GM23338 (cell line): ENCODE results near the gene SPINK6. TPM values are rescaled to one million over a fixed set of nuclear protein-coding genes. Genes with fewer than 3 reads are reported as not detected.

Experiments used
- ATAC-seq: fragments of 200-7000 bp; cut with Tn5 transposase; 3 replicates; pipeline ENCODE4 v1.9.1; 2020
- DNase-seq: peaks from one replicate; pipeline ENCODE4 v3.0.0-alpha.2; 2015; ENCODE audit warnings: low spot score
- H2AFZ ChIP-seq: fragments of 200-600 bp; sonication (generic); 2 replicates; pipeline ENCODE4 v1.8.0; 2016; ENCODE audit warnings: antibody characterized with exemption, mild to moderate bottlenecking, moderate library complexity
- H3F3A ChIP-seq: fragments of 200-600 bp; sonication (generic); replicated peaks from 2 replicates; pipeline ENCODE4 v1.8.0; 2017; ENCODE audit warnings: antibody characterized with exemption, mixed run types, low read depth
- H3K27ac ChIP-seq: fragments of 200-600 bp; sonication (generic); 2 replicates; pipeline ENCODE4 v1.6.1; 2016; ENCODE audit warnings: low read depth
- H3K27me3 ChIP-seq: fragments of 200-600 bp; sonication (generic); 2 replicates; pipeline ENCODE4 v1.8.0; 2016; ENCODE audit warnings: mild to moderate bottlenecking, mixed run types, moderate library complexity; ENCODE audit not compliant: insufficient read depth
- H3K36me3 ChIP-seq: fragments of 200-600 bp; sonication (generic); 2 replicates; pipeline ENCODE4 v1.8.0; 2016; ENCODE audit warnings: mild to moderate bottlenecking; ENCODE audit not compliant: insufficient read depth
- H3K4me1 ChIP-seq: fragments of 200-600 bp; sonication (generic); 2 replicates; pipeline ENCODE4 v1.8.0; 2016; ENCODE audit warnings: mild to moderate bottlenecking, moderate library complexity; ENCODE audit not compliant: insufficient read depth
- H3K4me2 ChIP-seq: fragments of 200-600 bp; sonication (generic); 2 replicates; pipeline ENCODE4 v1.7.1; 2017; ENCODE audit warnings: mixed run types
- H3K4me3 ChIP-seq: fragments of 200-600 bp; sonication (generic); 2 replicates; pipeline ENCODE4 v1.6.1; 2016; ENCODE audit warnings: mixed run types
- H3K79me2 ChIP-seq: fragments of 200-600 bp; sonication (generic); replicated peaks from 2 replicates; pipeline ENCODE4 v1.8.0; 2017; ENCODE audit warnings: mild to moderate bottlenecking; ENCODE audit not compliant: insufficient read depth
- H3K9me2 ChIP-seq: fragments of 200-600 bp; sonication (generic); 2 replicates; pipeline ENCODE4 v1.8.0; 2017; ENCODE audit not compliant: insufficient read depth
- H4K20me1 ChIP-seq: fragments of 200-600 bp; sonication (generic); replicated peaks from 2 replicates; pipeline ENCODE4 v1.8.0; 2017; ENCODE audit warnings: mild to moderate bottlenecking; ENCODE audit not compliant: insufficient read depth
- H3K27ac Mint-ChIP-seq: 2 replicates; pipeline ENCODE4 v1.8.0; 2020; ENCODE audit warnings: inconsistent platforms, mild to moderate bottlenecking, moderate library complexity, mixed read lengths
- H3K27me3 Mint-ChIP-seq: 3 replicates; pipeline ENCODE4 v1.8.0; 2022; ENCODE audit warnings: low read depth, mild to moderate bottlenecking, moderate library complexity, mixed read lengths, inconsistent platforms; ENCODE audit not compliant: insufficient read depth, poor library complexity
- H3K36me3 Mint-ChIP-seq: 3 replicates; pipeline ENCODE4 v1.8.0; 2021; ENCODE audit warnings: low read depth, mild to moderate bottlenecking, inconsistent platforms, moderate library complexity, mixed read lengths
- H3K4me1 Mint-ChIP-seq: 3 replicates; pipeline ENCODE4 v1.8.0; 2020; ENCODE audit warnings: mild to moderate bottlenecking, inconsistent platforms, mixed read lengths
- H3K4me3 Mint-ChIP-seq: 3 replicates; pipeline ENCODE4 v1.8.0; 2021; ENCODE audit warnings: moderate library complexity, mild to moderate bottlenecking, inconsistent platforms, mixed read lengths
- H3K9me3 Mint-ChIP-seq: 3 replicates; pipeline ENCODE4 v1.8.0; 2020; ENCODE audit warnings: moderate library complexity, mild to moderate bottlenecking, inconsistent platforms, mixed read lengths
- CREB1 ChIP-seq: fragments of 250-450 bp; sonication (Bioruptor Pico); IDR thresholded peaks from 2 replicates; pipeline ENCODE4 v1.5.0; 2020; ENCODE audit warnings: low read depth, mild to moderate bottlenecking, moderate library complexity
- CTCF ChIP-seq, 2 experiments: fragments of 200-600 bp in 1 of 2; sonication (generic) in 1 of 2; conservative IDR thresholded peaks; 2 replicates each; pipeline versions ENCODE4 v1.5.1 to v1.6.1; 2016 to 2017; ENCODE audit warnings: antibody characterized with exemption in 2 of 2, low read depth in 2 of 2, mild to moderate bottlenecking in 2 of 2, moderate library complexity in 1 of 2
- POLR2AphosphoS5 ChIP-seq: IDR thresholded peaks from 2 replicates; pipeline ENCODE4 v1.6.1; 2016; ENCODE audit warnings: antibody characterized with exemption, low read depth
- REST ChIP-seq: IDR thresholded peaks from one replicate; pipeline ENCODE4 v1.6.1; 2018; ENCODE audit warnings: antibody characterized with exemption; ENCODE audit not compliant: unreplicated experiment
- ZNF114 ChIP-seq: fragments of 250-450 bp; sonication (Bioruptor Pico); IDR thresholded peaks from 2 replicates; pipeline ENCODE4 v1.5.0; 2020; ENCODE audit warnings: mild to moderate bottlenecking, moderate library complexity
- ZNF331 ChIP-seq: fragments of 250-450 bp; sonication (Bioruptor Pico); IDR thresholded peaks from 2 replicates; pipeline ENCODE4 v1.5.0; 2020; ENCODE audit warnings: low read depth, mild to moderate bottlenecking, moderate library complexity
- polyA plus RNA-seq: library from polyadenylated mRNA; unstranded; fragments of >200 nt; fragmentation: Nextera tagmentation; extraction: Ambion mirVana; gene quantifications from 2 replicates; pipeline ENCODE4 v1.2.1, GENCODE V29; 2016
- total RNA-seq: library from RNA; depleted of rRNA; stranded (reverse); fragments of >200 nt; shearing (Covaris generic); gene quantifications from 2 replicates; pipeline ENCODE4 v1.2.3, GENCODE V29; 2014
- TF ChIP-seq, protein P1 (sequence below): IDR thresholded peaks from 2 replicates; pipeline ENCODE4 v1.6.1; 2016; ENCODE audit warnings: antibody characterized with exemption

The SPINK6 gene
- total and polyA plus RNA-seq, 2 experiments from 2014 or later: 0.53 TPM; not detected in 1

GRCh38 chr5:148191010-148191409, 11.8 kb upstream of the SPINK6 start (continued):
- TF ChIP-seq CTCF (conservative IDR thresholded peaks at IDR 0.05; ENCODE audit: low read depth in 2 of 2) (no peak), POLR2AphosphoS5 (no peak), REST (no peak), ZNF114 (CRISPR knock-in tag) (no peak)
- TF ChIP-seq, protein P1, sequence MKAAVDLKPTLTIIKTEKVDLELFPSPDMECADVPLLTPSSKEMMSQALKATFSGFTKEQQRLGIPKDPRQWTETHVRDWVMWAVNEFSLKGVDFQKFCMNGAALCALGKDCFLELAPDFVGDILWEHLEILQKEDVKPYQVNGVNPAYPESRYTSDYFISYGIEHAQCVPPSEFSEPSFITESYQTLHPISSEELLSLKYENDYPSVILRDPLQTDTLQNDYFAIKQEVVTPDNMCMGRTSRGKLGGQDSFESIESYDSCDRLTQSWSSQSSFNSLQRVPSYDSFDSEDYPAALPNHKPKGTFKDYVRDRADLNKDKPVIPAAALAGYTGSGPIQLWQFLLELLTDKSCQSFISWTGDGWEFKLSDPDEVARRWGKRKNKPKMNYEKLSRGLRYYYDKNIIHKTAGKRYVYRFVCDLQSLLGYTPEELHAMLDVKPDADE: no peak

- H3K36me3 Mint-ChIP-seq: no peaks in the 10 kb centered on the region
- Histone ChIP-seq H3K79me2 (no peaks in the 10 kb centered on the region), H3K27ac (no peak overlapping the region), H2AFZ (no peak overlapping the region), H3K4me3 (no peak overlapping the region), H3K27me3 (no peaks in the 10 kb centered on the region), H3K4me1 (no peaks in the 10 kb centered on the region), H3K36me3 (no peaks in the 10 kb centered on the region), H3K4me2 (no peak overlapping the region), H3F3A (no peaks in the 10 kb centered on the region), H3K9me2 (no peaks in the 10 kb centered on the region), H4K20me1 (no peaks in the 10 kb centered on the region)
- DNase-seq (no peak), ATAC-seq (no peak)
- H3K9me3 Mint-ChIP-seq: no peaks in the 10 kb centered on the region
- no peaks in the 10 kb centered on the region for H3K27me3 Mint-ChIP-seq
- no peak overlapping the region for H3K4me3 Mint-ChIP-seq
- no peak overlapping the region for H3K27ac Mint-ChIP-seq
- H3K4me1 Mint-ChIP-seq: no peaks in the 10 kb centered on the region
- TF ChIP-seq REST: no peak
- no peak for TF ChIP-seq POLR2AphosphoS5
- TF ChIP-seq CREB1 (CRISPR knock-in tag): no peak
- TF ChIP-seq, protein P1: no peak
- no peak for TF ChIP-seq ZNF331 (CRISPR knock-in tag)
These were observed 9.6 kb upstream of the SPINK6 start for GRCh38 chr5:148193202-148193601.
